ENCODE measurements around the gene SMIM7.

The SMIM7 gene

DNA sequence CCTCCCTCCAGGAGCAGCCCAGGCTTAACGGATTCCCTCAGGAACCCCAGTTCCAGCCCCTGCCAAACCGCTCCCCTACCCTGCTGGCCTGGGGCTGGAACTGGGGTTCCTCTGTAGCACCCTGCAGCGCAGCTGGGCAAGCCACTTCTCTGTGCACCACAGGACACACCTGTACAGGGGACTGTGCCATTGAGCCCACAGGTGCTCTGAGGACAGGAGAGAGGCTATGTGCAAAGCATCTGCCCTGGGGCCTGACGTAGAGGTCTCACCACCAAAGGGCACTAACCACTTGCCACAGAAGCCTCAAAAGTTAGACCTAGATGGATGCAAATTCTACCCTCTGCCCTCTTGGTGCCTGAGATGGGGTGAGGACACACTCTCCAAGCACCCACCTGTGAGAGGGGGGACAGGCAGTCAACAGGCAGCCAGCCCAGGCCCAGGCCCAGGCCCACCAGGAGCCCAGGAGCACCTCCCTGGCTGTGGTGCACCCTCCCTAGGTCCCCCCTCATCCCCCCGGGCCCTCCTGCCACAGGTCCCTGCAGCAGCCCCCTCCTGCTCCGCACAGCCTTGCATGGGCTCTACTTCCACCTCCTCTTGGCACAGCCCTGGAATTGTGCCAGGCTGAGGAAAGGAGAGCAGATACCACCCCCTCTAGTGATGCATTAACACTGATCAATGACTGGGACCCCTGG, 60.1 kb downstream of the SMIM7 start:
- no peak overlapping the region for H3K4me3 ChIP-seq (ENCODE audit: low read length)
- TF ChIP-seq, protein P1, sequence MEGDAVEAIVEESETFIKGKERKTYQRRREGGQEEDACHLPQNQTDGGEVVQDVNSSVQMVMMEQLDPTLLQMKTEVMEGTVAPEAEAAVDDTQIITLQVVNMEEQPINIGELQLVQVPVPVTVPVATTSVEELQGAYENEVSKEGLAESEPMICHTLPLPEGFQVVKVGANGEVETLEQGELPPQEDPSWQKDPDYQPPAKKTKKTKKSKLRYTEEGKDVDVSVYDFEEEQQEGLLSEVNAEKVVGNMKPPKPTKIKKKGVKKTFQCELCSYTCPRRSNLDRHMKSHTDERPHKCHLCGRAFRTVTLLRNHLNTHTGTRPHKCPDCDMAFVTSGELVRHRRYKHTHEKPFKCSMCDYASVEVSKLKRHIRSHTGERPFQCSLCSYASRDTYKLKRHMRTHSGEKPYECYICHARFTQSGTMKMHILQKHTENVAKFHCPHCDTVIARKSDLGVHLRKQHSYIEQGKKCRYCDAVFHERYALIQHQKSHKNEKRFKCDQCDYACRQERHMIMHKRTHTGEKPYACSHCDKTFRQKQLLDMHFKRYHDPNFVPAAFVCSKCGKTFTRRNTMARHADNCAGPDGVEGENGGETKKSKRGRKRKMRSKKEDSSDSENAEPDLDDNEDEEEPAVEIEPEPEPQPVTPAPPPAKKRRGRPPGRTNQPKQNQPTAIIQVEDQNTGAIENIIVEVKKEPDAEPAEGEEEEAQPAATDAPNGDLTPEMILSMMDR (conservative IDR thresholded peaks at IDR 0.05; ENCODE audit: low read length): no peak
- no peak for DNase-seq (ENCODE audit: low read depth)

DNA sequence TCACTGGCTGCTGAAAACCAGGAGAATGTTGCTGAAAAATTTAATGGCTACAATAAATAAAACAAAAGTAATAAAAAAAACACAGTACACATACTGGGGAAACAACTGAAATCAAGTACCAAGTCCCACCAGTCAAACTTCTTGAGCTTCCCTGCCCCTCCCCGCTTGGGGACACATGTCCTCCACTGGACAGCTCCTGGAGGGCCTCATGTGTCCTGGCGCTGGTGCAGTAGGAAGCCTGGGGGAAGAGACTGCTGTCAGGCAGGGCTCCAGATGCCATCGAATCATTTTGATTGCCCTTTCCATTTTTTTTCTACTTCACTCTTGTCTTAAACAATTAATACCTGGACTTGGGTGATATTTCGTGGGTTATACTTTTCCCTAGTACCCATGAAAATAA, 61.1 kb downstream of the SMIM7 start:
- no peak overlapping the region for H3K4me3 ChIP-seq (ENCODE audit: low read length)
- TF ChIP-seq, protein P1 (conservative IDR thresholded peaks at IDR 0.05; ENCODE audit: low read length): no peak
- DNase-seq (ENCODE audit: low read depth): no peak

DNA sequence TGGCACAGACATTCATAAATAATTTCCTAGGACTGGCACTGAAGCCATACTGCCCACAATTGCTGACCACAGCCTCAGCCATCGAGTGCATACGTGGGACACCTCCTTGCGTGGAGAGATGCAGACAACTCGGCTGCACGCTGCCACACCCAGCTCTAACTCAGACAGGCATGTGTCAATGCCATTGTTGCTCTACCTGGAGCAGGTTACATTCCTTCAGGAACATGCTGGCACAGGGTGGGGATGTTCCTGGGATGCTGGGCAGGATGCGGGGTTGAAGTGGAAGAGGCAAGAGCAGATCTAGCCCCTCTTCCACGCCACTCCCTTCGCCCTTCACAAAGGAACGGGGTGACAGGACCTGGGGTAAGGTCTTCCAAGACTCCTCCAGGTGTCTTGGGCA, 63.5 kb downstream of the SMIM7 start:
- H3K4me3 ChIP-seq (ENCODE audit: low read length): no peak overlapping the region
- TF ChIP-seq, protein P1 (conservative IDR thresholded peaks at IDR 0.05; ENCODE audit: low read length): no peak
- no peak for DNase-seq (ENCODE audit: low read depth)

Data from AG10803 (cell line).